Endothelial cell (in vitro differentiated cells): ENCODE measurements around the gene JSRP1. TPM values are rescaled to one million over a fixed set of nuclear protein-coding genes. Genes with fewer than 3 reads are reported as not detected.
"Not testable (repeated sequence)": the region's sequence is repeated elsewhere in the genome, so short reads cannot be mapped to it uniquely, and the experiment has no call there.

Experiments used
- DNase-seq: peaks from one replicate; pipeline ENCODE4 v3.0.0; 2021; ENCODE audit warnings: low spot score
- H3K27ac Mint-ChIP-seq: one replicate; pipeline ENCODE4 v1.8.0; 2021; ENCODE audit warnings: mixed read lengths, inconsistent platforms; ENCODE audit not compliant: unreplicated experiment
- H3K27me3 Mint-ChIP-seq: one replicate; pipeline ENCODE4 v1.8.0; 2021; ENCODE audit warnings: mild to moderate bottlenecking, moderate library complexity, mixed read lengths, inconsistent platforms; ENCODE audit not compliant: unreplicated experiment
- H3K36me3 Mint-ChIP-seq: one replicate; pipeline ENCODE4 v1.8.0; 2021; ENCODE audit warnings: mild to moderate bottlenecking, low read depth, mixed read lengths, inconsistent platforms; ENCODE audit not compliant: unreplicated experiment
- H3K4me1 Mint-ChIP-seq: one replicate; pipeline ENCODE4 v1.8.0; 2021; ENCODE audit warnings: mild to moderate bottlenecking, mixed read lengths, inconsistent platforms; ENCODE audit not compliant: unreplicated experiment
- H3K4me3 Mint-ChIP-seq: one replicate; pipeline ENCODE4 v1.8.0; 2021; ENCODE audit warnings: mild to moderate bottlenecking, mixed read lengths, inconsistent platforms; ENCODE audit not compliant: unreplicated experiment
- H3K9me3 Mint-ChIP-seq: one replicate; pipeline ENCODE4 v1.8.0; 2021; ENCODE audit warnings: mixed read lengths, inconsistent platforms; ENCODE audit not compliant: unreplicated experiment
- CTCF ChIP-seq: fragments of 200-600 bp; sonication (generic); IDR thresholded peaks from one replicate; pipeline ENCODE4 v1.5.0; 2021; ENCODE audit warnings: antibody characterized with exemption; ENCODE audit not compliant: unreplicated experiment
- total RNA-seq: library from RNA; stranded (reverse); fragmentation: NEBNext Ultra II Directional; extraction: Animal tissue kit (Norgen Biotek cat#: 25700); gene quantifications from one replicate; pipeline ENCODE4 v1.2.1, GENCODE V29; 2021; ENCODE audit not compliant: unreplicated experiment

Gene JSRP1
- total RNA-seq, 1 donor from 2014 or later: not detected

GRCh38 chr19:2282062-2282861 lies 26.0 kb upstream of the JSRP1 start, which contains the start of gene PEAK3:
Gene PEAK3 (minus strand): TSS chr19:2282175. CDS start chr19:2280931, 1,244 bp downstream.
- H3K27me3 Mint-ChIP-seq: peaks cover 2% of the 10 kb centered on the region
- peak; percentile 73 for DNase-seq
- H3K27ac Mint-ChIP-seq: no peak within 1 kb of the TSS
- H3K9me3 Mint-ChIP-seq: no peaks in the 10 kb centered on the region
- TF ChIP-seq CTCF: no peak
- peaks cover 5% of the 10 kb centered on the region for H3K4me1 Mint-ChIP-seq
- H3K4me3 Mint-ChIP-seq: peak within 1 kb of the TSS; percentile 82
- peaks cover 2% of the 10 kb centered on the region for H3K36me3 Mint-ChIP-seq

GRCh38 chr19:2281265-2282061 lies 25.2 kb upstream of the JSRP1 start:
- not testable (repeated sequence) for H3K36me3 Mint-ChIP-seq, H3K9me3 Mint-ChIP-seq, DNase-seq, H3K4me1 Mint-ChIP-seq, H3K27ac Mint-ChIP-seq, H3K27me3 Mint-ChIP-seq
- peak overlapping the region; percentile 56 for H3K4me3 Mint-ChIP-seq

- peaks cover 5% of the 10 kb centered on the region for H3K4me1 Mint-ChIP-seq
- DNase-seq: no peak
- H3K27me3 Mint-ChIP-seq: peaks cover 2% of the 10 kb centered on the region
- no peak for TF ChIP-seq CTCF
- H3K27ac Mint-ChIP-seq: no peak overlapping the region
- no peaks in the 10 kb centered on the region for H3K9me3 Mint-ChIP-seq
- peaks cover 6% of the 10 kb centered on the region for H3K36me3 Mint-ChIP-seq
- no peak overlapping the region for H3K4me3 Mint-ChIP-seq
These were observed 24.5 kb upstream of the JSRP1 start for GRCh38 chr19:2280633-2281264.

GRCh38 chr19:2278459-2279158 lies 22.4 kb upstream of the JSRP1 start:
- peaks cover 9% of the 10 kb centered on the region for H3K36me3 Mint-ChIP-seq
- peaks cover 12% of the 10 kb centered on the region for H3K4me1 Mint-ChIP-seq
- no peak overlapping the region for H3K4me3 Mint-ChIP-seq
- no peak for TF ChIP-seq CTCF
- no peaks in the 10 kb centered on the region for H3K9me3 Mint-ChIP-seq
- DNase-seq: no peak
- H3K27me3 Mint-ChIP-seq: peaks cover 6% of the 10 kb centered on the region
- no peak overlapping the region for H3K27ac Mint-ChIP-seq

- H3K27me3 Mint-ChIP-seq: peaks cover 6% of the 10 kb centered on the region
- no peak for TF ChIP-seq CTCF
- H3K27ac Mint-ChIP-seq: peak overlapping the region; percentile 7
- peaks cover 7% of the 10 kb centered on the region for H3K4me1 Mint-ChIP-seq
- H3K36me3 Mint-ChIP-seq: peaks cover 13% of the 10 kb centered on the region
- no peak overlapping the region for H3K4me3 Mint-ChIP-seq
- DNase-seq: no peak
- no peaks in the 10 kb centered on the region for H3K9me3 Mint-ChIP-seq
These were observed 20.9 kb upstream of the JSRP1 start for GRCh38 chr19:2277138-2277537.
